HG02759 (cell line): ENCODE data around the gene UROC1.

ENCODE experiments used
- ATAC-seq: cut with Tn5 transposase; IDR thresholded peaks from one replicate; pipeline ENCODE4 v1.9.1; 2021; ENCODE audit warnings: mild to moderate bottlenecking, moderate library complexity; ENCODE audit not compliant: unreplicated experiment

UROC1 gene

DNA sequence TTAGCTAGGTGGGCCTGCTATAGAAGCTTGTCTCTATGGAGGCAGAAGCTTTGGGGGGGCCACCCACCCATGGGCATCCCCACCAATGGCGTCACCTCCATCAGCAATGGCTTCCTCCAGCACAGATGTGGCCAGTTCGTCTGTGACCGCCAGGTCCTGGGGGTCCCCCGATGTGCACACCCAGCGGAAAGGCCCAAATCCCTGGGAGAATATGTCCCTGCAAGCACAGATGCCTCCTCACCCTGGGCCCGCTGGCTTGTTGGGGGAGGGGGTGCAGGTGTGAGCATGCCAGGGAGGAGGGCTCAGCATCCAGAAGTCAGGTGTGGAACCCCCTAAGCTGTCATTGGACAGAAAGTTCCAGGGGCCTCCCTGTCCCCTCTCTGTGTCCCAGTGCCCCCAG, 19.6 kb downstream of the UROC1 start:
- no peak for ATAC-seq

DNA sequence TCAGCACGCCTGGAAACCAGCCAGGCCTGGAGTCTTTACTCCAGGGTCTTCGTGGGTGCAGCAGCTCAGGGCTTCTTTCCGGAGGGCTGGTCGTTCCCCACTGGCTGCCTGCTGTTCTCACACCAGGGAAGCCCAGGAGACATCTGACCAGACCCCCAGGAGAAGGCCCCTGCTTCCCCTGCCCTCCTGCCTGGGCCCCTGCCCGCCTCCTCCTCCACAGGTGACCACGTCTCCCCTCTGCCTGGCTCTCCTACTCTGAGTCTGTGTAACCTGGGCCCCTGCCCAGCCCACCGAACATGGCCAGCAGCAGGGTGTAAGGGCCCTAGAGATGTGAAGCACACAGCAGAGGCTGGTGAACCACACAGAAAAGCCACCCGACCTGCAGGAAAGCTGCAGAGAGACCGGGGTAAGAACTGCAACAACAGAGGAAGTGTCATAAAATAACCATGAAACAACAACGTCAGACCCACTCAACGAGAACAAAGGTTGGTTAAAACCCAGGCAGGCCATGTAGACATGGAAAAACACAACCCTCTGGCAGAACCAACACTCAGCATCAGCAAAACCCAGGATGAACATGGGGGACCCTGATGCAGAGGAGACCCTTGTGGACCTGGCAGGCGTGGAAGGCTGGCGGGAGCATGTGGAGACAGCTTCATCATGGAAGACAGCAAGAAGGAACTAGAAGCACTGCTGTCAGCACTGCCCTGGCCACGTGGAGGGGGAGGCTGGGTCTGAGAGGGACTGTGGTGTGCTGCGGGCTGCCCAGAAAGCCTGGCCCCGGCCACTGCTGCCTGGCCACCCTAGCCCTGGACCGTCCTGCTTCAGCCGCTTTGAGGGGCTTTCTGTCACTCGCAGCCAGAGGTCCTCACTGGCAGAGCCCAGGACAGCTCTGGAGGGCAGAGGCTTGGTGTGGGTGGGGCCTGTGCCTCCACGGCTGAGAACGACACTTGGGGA, 20.4 kb downstream of the UROC1 start:
- no peak for ATAC-seq

DNA sequence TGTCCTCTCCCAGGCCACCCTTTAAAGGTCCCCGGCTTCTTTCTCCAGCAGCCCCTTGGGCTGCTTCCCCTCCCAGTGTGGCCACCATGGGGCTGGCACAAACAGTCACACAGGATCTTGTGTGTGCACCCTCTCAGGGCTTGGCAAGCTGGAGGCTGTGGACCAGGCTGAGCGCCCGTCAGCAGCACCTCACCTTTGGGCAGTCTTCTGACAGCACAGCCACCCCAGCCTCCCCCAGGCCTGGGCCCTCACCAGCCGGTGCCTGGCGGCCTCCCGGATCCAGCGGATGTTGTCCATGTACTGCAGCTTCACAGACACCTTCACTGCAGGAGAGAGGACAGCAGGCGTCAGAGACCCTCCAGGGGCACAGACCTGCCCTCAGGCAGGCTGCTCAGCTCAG, 21.8 kb downstream of the UROC1 start:
- no peak for ATAC-seq

DNA sequence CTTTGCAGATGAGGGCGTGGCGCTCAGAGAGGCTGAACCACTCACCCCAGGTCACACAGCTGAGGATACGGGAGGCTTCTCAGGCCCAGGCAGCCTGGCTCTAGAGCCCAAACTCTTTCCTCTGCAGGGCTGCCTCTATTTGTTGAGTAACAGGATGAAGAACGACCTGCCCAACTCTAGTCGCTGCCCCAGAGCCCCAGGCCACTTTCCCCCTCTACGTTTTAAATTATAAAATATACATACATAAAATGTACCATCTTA, 22.7 kb downstream of the UROC1 start:
- ATAC-seq = no peak

DNA sequence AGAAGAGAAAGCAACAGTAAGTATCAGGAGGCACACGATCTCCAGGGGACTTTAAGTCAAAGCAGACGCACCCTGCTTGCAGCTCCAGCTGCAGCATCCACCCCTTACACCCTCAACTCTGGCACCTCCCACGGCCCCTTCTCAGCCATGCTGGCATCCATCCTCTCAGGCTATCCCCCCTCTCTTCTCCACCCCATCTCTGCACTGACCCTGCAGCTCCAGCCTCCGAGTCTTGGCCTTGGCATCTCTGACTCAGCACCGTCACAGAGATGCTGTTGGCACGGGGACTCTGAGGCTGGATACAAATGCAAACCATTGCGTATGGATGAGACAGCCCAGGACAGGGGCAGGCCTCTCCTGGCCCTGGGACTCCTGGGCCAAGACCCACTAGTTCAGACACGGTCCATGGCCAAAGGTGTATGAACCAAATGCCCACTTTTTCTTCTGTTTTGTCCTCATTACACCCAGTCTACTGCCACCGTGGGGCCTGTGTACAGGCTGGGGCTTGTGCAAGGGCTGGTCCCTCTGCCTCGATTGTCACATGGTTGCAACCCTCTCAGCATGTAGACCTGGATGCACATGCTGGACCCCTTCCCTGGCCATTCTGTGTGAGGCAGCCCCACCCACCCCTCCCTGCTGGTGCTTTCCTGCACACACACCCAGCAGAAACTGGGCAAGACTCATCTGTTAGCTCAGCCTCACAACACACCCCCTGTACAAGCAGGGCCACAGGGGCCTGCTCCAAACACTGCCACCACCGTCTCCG, 23.2 kb downstream of the UROC1 start:
- no peak for ATAC-seq

DNA sequence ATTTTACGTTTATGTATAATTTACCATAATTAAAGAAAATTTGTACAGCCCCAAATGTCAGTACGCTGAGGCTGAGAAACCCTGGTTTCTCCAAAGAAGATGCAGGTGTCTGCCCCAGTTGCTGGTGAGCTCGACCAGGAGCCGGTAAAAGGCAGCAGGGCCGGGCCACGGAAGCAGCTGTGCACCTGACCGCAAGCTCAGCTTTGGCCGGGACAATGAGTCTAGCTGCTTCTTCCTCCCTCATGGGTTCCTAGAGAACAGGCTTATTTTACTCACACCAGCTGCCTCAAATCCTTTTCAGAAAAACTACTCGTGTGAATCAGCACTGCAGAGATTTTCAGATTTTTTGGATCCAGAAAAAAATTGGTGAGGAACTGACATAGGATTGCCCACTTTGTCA, 23.8 kb downstream of the UROC1 start:
- no peak for ATAC-seq

DNA sequence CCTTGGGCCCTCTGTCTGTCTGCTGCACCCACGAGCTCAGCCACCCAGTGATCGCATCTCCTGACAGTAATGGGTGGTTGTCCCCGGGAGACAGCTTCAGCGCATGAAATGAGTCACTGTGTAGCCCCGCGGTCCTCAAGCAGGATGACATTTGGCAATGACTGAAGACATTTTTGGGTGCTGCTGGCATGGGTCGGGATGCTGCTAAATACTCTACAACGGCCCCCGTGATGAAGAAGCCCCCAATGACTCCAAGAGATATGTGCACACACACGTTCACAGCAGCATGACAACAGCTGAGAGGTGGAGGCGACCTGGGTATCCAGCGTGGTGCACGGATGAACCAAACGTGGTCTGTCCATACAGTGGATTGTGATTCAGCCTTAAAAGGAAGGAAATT, 24.5 kb downstream of the UROC1 start:
- no peak for ATAC-seq

DNA sequence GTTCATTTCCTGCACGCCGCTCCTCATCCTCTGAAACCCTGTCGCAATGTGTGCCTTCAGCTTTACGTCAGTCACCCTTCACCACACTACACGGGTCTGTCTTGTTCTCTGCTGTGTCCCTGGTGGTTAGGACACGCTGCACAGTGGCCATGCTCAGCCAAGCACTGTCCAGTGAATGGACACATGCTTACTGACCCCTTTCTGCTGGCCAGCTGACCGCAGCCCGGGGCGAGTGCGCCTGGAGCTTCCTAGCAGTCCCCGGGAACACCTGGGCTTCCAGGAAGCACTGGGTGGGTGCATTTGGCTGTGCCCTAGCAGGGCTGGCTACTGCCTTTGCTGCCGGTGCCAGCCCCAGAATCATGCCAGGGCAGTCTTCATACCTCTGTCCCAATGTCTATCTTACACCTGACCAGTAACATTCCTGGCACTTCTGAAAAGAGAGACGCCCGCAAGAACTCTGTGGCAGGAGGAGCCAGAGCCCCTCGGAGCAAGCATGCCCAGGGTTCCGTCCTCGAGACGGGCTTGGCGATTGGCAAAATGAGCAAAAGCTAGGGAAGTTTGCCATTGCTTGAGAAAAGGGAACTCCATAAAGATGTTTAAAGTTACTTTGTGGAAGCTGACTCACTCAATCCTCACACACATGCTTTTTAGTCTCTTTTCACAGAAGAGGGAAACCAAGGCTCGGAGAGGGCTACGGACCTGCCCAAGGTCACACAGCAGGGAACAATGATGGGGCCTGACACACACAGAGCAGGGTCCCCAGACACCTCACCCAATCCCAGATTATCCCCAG, 26.2 kb downstream of the UROC1 start:
- no peak for ATAC-seq

DNA sequence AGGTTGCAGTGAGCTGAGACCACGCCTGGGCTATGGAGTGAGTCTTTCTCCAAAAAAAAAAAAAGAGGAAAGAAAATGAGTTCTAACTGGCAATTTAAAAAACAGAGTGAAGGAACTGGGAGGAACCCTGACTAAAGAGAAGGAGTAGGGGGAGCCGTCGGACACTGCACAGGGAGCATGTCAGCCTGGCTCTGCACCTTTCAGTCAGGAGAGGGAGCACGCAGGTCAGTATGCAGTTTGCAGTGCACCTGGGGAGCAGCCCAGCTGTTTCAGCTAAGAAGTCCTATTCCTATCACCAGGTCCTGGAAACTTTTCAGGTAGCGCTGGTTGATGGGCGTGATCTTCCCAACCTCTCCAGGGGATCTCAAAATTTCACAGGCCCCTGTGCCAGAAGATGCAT, 27.0 kb downstream of the UROC1 start:
- ATAC-seq = no peak

DNA sequence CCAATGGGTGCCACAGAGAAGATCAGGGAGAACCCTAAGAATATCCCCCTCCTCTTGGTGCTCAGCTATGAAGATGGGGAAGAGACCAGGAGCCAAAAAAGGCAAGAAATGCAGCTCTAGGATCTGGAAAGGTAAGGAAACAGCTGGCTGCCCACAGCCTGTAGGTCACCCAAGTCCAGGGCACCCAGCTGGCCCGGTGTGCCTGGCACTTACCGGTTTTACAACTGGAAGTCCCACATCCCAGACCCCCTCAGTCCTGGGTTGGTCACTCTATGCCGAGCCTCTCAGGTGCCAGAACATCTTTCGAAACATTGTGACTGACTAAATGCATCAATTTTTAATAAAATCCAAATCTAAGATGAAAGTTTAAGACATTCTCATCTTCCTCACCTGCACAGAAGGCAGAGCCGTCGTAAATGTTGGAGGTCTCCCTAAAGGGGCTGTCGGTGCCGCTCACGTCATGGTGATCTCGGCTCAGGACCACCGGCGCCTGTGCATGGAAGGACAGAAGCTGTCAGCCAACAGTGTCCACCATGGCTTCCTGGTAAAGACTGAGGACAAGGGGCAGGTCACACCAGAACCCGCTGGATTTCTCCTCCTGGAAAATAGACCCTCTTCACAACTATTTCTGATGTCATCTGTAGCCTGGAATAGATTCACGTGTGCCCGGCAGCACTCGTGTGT, 28.5 kb downstream of the UROC1 start:
- ATAC-seq = no peak

DNA sequence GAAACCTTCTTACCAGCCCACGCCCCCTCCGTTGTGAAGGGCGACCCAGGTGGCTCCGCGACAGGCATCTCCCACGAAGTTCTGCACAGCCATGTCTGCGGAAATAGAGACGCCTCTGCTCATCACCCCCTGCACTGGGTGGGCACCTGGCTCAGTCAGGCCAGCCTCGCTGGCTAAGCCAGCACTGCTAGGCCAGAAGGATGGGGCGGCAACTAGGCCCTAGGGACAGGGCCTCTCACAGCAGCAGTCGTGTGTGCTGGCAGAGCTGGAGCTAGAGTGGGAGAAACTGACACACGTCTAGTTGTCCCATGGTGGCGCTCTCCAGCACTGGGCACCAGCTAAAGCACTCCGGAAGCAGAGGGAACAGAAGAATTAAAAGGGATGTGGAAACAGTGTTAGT, 29.4 kb downstream of the UROC1 start:
- ATAC-seq = no peak

DNA sequence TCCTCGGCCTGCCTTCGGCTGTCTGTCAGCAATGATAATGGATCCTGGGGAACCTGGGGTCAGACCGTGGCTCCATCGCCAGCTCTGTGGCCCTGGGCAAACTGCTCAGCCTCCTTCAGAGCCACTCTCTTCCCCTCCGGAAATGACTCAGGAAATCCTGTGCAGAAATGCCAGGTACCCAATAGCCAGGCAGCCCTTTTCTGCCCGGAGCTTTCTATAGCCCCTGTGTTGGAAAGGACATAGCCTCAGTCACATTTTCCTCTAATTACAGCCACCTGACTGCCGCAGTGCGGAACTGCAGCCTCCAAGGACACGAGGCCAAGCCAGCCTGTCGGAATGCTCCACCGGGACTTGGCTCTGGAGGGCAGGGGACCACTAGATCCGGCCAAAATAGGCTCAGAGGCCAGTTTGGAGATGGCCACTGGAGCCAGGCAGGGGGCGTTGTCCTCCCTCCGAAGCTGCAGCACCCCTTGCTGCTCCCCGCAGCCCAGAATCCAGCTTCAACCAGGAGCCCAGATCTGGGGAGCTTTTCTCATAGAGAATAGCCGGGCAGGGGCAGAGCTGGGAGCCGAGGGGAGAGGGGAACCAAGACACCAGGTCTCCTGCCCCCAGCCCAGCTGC, 30.3 kb downstream of the UROC1 start:
- no peak for ATAC-seq

DNA sequence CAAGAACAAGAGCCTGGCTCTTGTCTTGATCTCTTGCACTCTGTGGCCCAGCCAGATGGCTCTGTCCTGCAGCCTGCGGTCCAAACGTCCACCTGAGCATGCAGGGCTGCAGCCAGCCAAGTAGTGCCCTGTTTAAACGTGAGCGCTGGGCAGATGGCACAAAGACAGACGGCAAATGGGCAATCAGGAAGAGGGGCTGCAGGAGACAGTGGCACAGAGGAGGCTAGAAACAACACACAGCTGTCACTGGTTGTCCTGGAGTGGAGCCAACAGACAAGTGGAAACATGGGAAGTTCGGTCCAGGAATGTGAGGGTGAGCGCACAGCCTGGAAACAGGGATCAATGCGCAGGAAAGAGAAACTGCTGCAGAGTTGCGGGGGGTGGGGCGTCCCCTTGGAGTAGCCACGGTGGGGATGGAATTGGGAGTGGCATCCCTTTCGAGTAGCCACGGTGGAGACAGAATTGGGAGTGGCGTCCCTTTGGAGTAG, 31.2 kb downstream of the UROC1 start:
- ATAC-seq = no peak

DNA sequence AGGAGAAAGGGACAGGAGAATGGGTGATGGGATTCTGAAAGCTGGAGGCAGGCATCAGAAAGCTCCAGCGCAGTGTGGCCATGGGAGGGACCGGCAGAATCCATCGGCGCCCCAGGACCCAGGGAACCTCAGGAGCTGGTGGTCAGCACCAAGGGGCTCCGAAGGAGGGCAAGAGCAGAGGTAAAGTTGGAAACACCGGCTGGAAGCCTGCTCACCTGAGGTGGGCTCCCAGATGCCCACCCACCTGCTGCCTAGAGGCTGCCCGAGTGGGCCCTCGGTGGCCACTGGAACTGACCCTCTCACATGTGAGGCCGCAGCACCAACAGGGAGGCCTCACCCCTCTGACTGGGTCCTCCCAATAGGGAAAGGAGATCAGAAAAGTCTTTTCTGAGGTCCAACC, 31.6 kb downstream of the UROC1 start:
- no peak for ATAC-seq

DNA sequence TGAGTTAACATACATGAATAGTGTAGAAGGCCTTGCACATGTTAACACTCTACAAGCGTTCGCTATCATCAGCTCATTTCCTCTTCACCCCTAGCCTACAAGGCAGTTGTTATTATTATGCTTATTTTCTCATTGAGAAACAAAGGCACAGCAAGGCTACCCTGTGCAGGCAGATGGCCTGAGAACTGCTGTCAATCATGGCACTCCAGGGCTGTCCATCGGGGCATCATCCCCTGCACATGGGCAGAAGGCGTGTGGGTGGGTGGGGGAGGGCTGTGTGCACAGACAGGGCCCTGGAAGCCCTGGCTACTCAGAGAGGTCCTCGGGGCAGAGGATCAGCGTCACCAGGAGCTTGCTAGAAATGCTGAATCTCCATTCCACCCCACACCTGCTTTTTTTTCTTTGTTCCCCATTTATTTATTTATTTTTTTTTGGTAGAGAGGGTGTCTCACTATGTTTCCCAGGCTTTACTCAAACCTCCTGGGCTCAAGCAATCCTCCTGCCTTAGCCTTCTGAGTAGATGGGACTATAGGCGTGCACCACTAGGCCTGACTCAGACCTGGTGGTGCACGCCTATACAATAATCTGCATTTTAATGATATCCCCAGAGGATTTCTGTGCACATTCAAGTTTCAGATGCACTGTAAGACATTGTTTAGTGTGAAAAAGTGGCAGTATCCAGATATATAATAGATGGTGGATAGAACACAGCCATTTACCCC, 32.2 kb downstream of the UROC1 start:
- ATAC-seq = no peak

DNA sequence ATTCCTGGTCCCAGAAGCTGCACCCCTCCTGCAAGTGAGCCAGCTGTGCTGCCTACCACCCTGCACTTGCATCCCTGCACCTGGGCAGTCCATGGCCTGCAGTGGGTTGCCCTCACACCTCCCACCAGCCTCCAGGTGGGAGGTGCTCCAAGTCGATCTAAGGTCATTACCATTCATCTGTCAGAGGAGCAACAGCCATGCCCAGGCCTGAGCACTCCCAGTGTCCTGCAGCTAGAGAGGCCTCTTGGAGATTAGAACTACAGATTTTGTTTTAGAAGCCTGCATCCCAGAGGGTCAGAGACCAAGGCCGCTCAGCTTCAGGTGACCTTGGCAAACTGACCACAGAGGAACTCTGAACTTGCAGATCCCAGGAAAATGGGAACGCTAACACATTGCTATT, 32.9 kb downstream of the UROC1 start:
- no peak for ATAC-seq

DNA sequence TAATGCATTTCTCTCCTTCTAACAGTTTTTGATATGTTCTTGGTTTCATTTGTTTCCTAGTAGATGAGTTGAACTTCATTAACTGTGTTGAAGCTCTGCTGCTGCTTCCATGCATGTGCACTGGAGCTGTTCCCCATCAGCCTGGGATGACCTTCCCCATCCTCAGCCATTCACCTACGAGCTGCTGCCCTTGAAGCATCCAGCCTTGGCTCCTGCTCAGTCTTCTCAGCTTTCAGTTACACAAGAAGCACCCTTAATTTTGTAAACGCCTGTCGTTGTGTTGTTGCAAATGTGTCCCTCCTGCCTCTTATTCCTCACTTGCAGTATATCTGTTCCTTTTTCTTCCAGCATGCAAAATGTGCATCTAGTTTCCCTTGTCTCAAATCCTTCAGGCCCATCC, 33.4 kb downstream of the UROC1 start:
- no peak for ATAC-seq

DNA sequence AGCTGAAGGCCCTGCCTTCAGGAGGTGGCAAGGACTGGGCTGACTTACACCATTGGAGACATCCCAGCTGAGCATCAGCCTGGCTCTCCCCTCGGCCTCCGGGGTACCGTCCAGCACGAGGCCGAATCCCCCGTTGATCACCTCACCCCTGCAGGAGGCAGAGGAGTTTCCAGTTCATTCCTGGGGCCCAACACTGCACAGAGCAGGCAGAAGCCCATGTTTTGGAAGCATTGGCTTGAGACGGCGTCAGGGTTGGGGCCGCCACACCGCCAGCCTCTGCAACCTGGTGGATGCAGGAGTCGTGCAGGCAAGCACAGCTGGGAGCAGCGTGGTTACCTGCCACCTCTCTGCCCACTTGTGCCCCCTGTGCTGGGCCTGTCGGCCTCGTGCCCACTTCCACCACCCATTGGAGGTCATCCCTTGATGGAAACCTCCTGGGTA, 34.2 kb downstream of the UROC1 start:
- no peak for ATAC-seq

DNA sequence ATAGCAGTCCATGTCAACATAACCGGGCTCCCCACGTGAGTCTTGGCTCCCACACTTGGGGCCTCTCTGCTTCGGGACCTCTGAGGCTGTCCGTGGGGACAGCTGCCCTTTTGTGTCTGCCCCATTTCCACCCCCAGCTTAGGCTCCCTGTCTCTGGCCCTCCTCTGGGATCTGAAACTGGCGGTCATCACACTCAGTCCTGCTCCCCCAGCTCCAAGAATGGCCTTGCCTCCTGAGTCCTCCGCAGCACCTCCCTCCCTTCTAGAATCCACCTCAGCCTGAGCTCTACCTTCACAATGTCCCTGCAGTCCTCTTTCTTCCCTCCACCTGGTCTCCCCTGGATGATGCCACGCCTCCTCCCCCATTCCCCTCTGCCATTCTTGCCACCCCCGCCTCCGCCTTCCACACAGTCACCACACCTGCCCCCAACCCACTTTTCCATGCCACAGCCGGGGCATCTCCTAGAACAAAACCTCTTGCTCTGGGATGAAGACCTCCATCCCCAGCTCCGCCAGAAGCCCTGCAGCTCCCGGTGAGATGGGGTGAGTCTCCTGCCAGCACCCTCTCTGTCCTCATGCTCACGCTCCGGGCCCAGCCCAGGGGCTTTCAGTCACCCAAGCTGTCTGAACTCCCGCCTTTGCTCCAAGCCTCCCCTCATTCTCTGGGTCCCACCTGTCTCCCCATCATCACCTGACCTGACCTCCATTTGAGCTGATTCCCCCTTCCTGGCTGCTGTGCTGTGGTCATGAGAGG, 34.9 kb downstream of the UROC1 start:
- no peak for ATAC-seq
